SH-SY5Y (cell line): Measurements from ENCODE around the gene MIX23.

Source experiments
- GATA2 ChIP-seq: IDR thresholded peaks from 2 replicates; pipeline ENCODE4 v1.6.1; 2011; ENCODE audit warnings: mild to moderate bottlenecking, low read depth, low read length
- GATA3 ChIP-seq: IDR thresholded peaks from 2 replicates; pipeline ENCODE4 v1.6.1; 2011; ENCODE audit warnings: low read depth, mild to moderate bottlenecking, low read length, moderate library complexity

DNA sequence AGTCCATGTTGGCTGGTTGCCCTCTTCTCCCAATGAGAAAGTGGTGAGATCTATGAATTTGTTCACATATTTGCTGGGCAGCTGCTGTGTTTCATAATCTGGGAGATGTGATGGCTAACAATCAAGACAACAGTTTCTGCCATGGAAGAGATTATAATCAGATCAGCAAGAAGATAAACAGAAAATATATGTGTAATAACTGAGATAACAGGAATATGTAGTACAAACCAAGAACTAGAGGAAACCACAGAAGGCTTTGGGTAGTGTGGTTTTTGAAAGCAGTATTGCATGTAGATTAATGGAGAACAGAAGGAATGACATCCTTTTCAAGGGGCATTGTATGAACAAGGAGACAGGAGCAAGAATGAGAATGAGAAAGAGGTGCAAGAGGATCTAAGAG, 70.2 kb downstream of the MIX23 start:
- no peak for TF ChIP-seq GATA2
- TF ChIP-seq GATA3: no peak
